Brain microvascular endothelial cell (primary cell): ENCODE data around the gene AGBL4.

ENCODE experiments used
- DNase-seq: peaks from one replicate; pipeline ENCODE4 v3.0.0-alpha.2; 2020
- H3K27ac ChIP-seq: fragments of 250-450 bp; sonication (Bioruptor Pico); 2 replicates; pipeline ENCODE4 v1.5.1; 2020; ENCODE audit warnings: mild to moderate bottlenecking, moderate library complexity
- H3K27me3 ChIP-seq: fragments of 250-450 bp; sonication (Bioruptor Pico); replicated peaks from 2 replicates; pipeline ENCODE4 v1.5.1; 2020; ENCODE audit warnings: mild to moderate bottlenecking
- H3K36me3 ChIP-seq: fragments of 250-450 bp; sonication (Bioruptor Pico); replicated peaks from 2 replicates; pipeline ENCODE4 v1.5.1; 2020; ENCODE audit warnings: mild to moderate bottlenecking
- H3K4me3 ChIP-seq: 2 replicates; pipeline ENCODE4 v1.5.1; 2011; ENCODE audit warnings: low read depth, mild to moderate bottlenecking, control low read depth, low read length, moderate library complexity
- in situ Hi-C: cut with HindIII; loops from 2 replicates; pipeline ENCODE4 v1.10.0; 2017; ENCODE audit warnings: low sequenced_read_pairs, low pct_ligation_motif_present
- TF ChIP-seq, protein P1 (sequence below): IDR thresholded peaks from 2 replicates; pipeline ENCODE4 v1.5.1; 2011; ENCODE audit warnings: low read depth, mild to moderate bottlenecking, moderate library complexity, low read length, control low read depth, inconsistent platforms; ENCODE audit errors: missing control alignments

AGBL4 gene

GRCh38 chr1:48772211-48772610, 1251.5 kb downstream of the AGBL4 start:
- Histone ChIP-seq H3K27ac (no peak overlapping the region), H3K36me3 (no peaks in the 10 kb centered on the region), H3K27me3 (no peaks in the 10 kb centered on the region), H3K4me3 (no peak overlapping the region)
- in situ Hi-C loops, result no loop called here
- TF ChIP-seq, protein P1, sequence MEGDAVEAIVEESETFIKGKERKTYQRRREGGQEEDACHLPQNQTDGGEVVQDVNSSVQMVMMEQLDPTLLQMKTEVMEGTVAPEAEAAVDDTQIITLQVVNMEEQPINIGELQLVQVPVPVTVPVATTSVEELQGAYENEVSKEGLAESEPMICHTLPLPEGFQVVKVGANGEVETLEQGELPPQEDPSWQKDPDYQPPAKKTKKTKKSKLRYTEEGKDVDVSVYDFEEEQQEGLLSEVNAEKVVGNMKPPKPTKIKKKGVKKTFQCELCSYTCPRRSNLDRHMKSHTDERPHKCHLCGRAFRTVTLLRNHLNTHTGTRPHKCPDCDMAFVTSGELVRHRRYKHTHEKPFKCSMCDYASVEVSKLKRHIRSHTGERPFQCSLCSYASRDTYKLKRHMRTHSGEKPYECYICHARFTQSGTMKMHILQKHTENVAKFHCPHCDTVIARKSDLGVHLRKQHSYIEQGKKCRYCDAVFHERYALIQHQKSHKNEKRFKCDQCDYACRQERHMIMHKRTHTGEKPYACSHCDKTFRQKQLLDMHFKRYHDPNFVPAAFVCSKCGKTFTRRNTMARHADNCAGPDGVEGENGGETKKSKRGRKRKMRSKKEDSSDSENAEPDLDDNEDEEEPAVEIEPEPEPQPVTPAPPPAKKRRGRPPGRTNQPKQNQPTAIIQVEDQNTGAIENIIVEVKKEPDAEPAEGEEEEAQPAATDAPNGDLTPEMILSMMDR, result no peak
- no peak for DNase-seq

GRCh38 chr1:48771561-48771960, 1252.2 kb downstream of the AGBL4 start:
- in situ Hi-C loops, result no loop called here
- TF ChIP-seq, protein P1, result no peak
- Histone ChIP-seq H3K27ac (no peak overlapping the region), H3K36me3 (no peaks in the 10 kb centered on the region), H3K4me3 (no peak overlapping the region), H3K27me3 (no peaks in the 10 kb centered on the region)
- no peak for DNase-seq

GRCh38 chr1:48767975-48768510, 1255.7 kb downstream of the AGBL4 start:
- no peak overlapping the region for H3K27ac ChIP-seq
- H3K36me3 ChIP-seq, result no peaks in the 10 kb centered on the region
- TF ChIP-seq, protein P1, result no peak
- in situ Hi-C loops, result no loop called here
- no peaks in the 10 kb centered on the region for H3K27me3 ChIP-seq
- DNase-seq, result no peak
- H3K4me3 ChIP-seq, result no peak overlapping the region

DNA sequence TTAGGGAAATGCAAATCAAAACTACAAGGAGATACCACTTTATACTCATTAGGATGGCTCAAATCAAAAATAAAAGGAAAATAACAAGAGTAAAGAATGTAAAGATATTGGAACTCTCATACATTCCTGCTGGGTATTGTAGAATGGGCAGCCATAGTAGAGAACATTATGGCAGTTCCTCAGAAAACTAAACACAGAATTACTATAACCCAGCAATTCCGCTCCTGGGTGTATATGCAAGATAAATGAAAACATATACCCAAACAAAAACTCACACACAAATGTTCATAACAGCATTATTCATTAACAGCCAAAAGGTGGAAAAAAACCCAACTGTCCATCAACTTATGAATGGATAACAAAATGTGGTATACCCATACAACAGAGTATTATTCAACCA, 1258.4 kb downstream of the AGBL4 start:
- in situ Hi-C loops, result no loop called here
- no peak overlapping the region for H3K4me3 ChIP-seq
- TF ChIP-seq, protein P1, result no peak
- no peak overlapping the region for H3K27ac ChIP-seq
- DNase-seq, result no peak
- no peaks in the 10 kb centered on the region for H3K27me3 ChIP-seq
- H3K36me3 ChIP-seq, result no peaks in the 10 kb centered on the region

- Histone ChIP-seq H3K27me3 (no peaks in the 10 kb centered on the region), H3K27ac (no peak overlapping the region), H3K4me3 (no peak overlapping the region), H3K36me3 (no peaks in the 10 kb centered on the region)
- DNase-seq, result no peak
- in situ Hi-C loops, result no loop called here
- TF ChIP-seq, protein P1, result no peak
Measured at GRCh38 chr1:48761986-48762385, 1261.8 kb downstream of the AGBL4 start.

GRCh38 chr1:48761411-48761810, 1262.3 kb downstream of the AGBL4 start:
- TF ChIP-seq, protein P1, result no peak
- Histone ChIP-seq H3K27ac (no peak overlapping the region), H3K36me3 (no peaks in the 10 kb centered on the region), H3K27me3 (no peaks in the 10 kb centered on the region), H3K4me3 (no peak overlapping the region)
- in situ Hi-C loops, result no loop called here
- DNase-seq, result no peak
